NCI-H774 (cell line): Measurements from ENCODE around the gene CDH12.
"Not testable (repeated sequence)": the region's sequence is repeated elsewhere in the genome, so short reads cannot be mapped to it uniquely, and the experiment has no call there.

Experiments
- DNase-seq: peaks from one replicate; lab custom pipeline; 2025; lab: John Stamatoyannopoulos, UW

CDH12 gene

DNA sequence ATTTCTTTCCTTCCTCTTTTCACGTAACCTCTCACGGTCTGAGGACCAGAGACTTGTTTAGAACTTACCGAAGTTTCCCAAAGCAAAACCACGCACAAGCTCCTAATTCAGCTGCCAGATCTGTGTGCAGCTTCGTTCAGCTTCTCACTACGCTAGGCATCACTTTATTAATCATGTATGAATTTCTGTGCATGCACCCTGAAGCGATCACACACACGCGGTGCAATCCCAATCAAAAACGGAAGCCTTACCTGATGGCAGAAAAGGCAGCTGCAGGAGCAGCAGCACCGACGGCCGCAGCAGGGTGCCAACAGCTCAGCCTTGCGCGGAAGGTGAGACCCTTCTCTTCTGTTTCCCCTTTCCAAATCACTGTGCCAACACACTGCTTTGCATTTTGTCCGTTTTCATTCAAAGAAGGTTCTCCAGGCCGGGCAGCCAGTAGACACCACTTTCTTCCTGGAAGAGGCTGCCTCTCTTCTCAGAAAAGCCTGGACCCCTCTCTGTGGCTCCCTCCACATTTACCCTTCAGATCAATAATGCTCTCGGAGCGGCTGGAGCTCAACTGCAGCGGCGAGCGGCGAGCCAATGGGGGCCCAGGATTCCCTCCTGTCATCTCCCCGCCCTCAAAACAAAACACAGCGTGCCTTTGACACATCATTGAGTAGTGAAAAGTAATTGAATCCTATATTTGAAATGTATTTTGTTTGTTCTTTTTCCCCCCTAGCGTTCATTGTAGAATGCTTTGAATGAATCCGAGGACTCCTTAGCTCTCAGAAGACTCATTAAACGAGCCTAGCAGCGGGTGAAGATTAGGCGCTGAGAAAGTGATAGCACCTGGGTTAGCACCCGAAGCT lies at the start of gene CDH12:
TSS of gene CDH12 (minus strand) at position 538 of the 854 bp plus-strand sequence.
- DNase-seq: peak; percentile 58

GRCh38 chr5:22901885-22902284 lies 48.7 kb upstream of the CDH12 start:
- DNase-seq: no peak

DNA sequence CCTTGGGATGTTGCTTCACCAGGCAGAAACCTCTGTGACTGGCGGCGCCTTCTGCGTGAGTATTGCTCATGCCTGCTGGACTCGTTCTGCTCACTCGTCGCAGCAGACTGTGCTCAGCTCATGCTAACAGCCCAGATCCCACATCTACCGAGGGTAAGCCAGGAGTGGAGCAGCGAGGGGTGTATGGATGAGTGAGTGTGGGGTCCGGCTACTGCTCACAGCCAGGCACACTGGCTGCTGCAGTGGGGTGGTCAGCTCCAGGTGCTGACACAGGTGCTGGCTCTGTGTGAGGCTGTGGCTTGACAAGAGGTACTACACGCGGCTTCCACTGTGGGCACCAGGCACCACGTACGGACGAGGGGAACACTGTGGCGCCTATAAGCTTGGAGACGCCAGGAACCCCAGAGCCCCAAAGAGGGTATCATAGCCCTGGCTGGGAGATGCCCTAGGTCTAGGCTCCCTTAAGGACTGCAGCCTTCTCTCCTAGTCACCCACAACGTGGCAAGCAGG lies 47.7 kb upstream of the CDH12 start:
- no peak for DNase-seq

DNA sequence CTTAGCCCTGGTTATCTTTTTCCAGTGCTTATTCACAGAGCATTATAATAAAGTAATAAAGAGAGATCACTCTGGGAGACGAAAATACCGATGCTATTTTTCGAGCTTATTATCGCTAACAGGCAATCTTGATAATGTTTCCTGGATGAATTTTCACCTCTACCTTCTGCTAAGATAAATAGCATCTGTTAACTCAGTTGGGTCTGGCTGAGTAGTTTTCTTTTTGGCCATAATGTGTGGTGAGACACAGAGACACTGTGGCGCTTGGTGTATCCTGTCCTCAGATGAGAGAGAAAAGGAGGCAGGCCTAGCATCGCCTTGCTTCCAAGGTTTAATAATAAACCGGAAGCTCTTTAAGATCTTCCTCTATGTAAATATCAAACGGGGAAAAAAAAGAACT lies 46.2 kb upstream of the CDH12 start:
- DNase-seq: no peak

GRCh38 chr5:22896152-22896551 lies 43.0 kb upstream of the CDH12 start:
- no peak for DNase-seq

DNA sequence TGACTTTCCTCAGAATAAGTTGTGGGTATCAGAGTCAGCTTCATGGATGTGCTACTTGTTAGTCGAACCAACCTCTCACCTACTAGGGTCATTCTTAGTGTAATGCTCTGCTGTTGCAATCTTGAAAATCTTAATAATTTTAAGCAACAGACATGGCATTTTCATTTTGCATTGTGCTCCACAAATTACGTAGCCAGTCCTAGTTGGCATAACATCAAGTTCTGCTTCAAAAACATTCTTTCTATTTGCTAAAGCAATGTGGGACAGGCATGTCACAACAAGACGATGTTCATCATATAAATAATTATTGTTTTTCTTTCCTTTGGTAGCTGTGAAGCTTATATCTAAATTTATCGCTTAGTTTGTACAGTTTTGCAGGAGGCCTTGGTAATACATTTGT lies 39.3 kb upstream of the CDH12 start:
- no peak for DNase-seq

GRCh38 chr5:22889720-22890119 lies 36.6 kb upstream of the CDH12 start:
- no peak for DNase-seq

DNA sequence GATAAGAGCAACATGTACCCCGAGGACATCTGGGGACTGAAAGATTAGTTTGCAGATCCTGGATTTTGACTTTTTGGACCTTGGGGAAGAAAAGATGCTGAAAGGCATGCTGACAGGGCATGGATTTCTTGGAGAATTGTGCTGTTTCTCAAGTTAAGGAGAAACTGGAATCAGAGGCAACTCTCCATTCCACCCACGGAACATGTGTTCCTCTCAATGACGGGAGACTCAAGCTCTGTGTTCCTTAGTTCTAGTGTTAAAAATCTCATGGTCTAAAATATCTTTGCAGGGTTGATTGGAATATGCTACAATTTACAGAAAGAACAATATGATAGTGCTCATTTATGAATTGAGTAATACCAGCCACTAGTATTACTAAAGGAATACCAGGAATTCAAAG lies 34.4 kb upstream of the CDH12 start:
- no peak for DNase-seq

DNA sequence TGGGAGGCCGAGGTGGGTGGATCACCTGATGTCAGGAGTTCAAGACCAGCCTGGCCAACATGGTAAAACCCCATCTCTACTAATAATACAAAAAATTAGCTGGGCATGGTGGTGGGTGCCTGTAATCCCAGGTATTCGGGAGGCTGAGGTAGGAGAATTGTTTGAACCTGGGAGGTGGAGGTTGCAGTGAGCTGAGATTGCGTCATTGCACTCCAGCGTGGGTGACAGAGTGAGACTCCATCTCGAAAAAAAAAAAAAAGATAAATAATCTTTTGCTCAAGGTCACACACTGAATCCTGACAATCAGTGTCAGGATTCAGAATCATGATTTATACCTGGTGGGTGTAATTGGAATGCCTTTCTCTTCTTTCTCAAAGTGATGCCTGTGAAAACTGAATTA lies 5.8 kb upstream of the CDH12 start:
- not testable (repeated sequence) for DNase-seq

GRCh38 chr5:22855824-22856223 lies 2.7 kb upstream of the CDH12 start:
- DNase-seq: no peak

- no peak for DNase-seq
These were observed 2.2 kb downstream of the CDH12 start for GRCh38 chr5:22850981-22851380.

DNA sequence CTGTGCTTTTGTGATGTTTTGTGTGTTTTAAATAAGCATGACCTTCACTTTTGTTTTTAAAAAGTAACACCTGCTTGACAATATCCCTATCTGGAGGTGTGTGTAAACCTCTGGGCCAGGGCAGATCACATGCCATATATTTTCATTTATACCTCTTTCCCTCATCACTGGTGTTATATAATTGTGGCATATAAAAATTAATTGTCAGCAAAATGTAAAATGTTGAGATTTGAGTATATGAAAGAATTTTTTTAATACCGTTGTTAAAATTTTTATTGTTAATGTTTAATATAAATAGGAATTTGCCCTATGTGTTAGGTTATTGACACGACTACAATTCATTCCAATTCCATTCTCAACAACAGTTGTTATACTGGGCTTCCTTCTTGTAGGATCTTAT lies 6.5 kb downstream of the CDH12 start:
- DNase-seq: no peak

GRCh38 chr5:22844636-22845035 lies 8.5 kb downstream of the CDH12 start:
- no peak for DNase-seq

GRCh38 chr5:22844155-22844554 lies 9.0 kb downstream of the CDH12 start:
- peak; percentile 35 for DNase-seq

DNA sequence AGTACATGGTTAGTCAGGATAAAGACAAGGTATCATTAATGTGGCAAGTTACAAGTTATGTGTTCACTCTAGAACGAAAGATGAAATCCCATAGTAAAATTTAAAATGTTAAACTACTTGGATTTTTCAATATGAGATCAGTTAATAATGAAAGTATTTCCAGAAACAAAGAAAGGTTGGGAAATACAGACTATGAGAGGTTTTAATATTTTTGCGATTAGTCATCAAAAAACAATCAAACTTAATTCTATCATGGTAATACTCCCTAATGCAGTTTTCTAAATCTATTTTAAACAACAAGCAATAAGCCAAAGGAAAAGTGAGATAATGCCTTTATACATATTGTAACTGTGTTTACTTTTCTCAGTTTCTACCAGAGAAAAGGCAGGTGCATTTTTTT lies 10.6 kb downstream of the CDH12 start:
- DNase-seq: no peak

DNA sequence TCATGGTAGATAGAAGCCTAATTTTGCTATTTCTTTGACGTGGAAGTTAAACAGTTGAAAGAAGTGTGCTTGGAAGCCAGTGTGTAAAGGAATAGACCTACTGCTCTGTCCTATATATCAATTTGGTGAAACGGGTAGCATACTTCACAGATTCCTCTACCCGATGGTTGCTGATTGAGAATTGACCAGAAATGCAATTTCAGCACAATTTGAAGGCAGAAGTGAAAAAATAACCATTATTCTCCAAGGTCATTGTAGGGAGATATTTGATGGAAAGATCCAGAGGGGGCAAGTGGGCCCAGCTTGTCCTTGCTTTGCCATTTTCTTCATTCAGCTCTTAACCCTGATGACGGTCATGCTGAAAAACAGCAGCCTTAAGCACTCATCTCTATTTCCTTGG lies 15.3 kb downstream of the CDH12 start:
- no peak for DNase-seq

DNA sequence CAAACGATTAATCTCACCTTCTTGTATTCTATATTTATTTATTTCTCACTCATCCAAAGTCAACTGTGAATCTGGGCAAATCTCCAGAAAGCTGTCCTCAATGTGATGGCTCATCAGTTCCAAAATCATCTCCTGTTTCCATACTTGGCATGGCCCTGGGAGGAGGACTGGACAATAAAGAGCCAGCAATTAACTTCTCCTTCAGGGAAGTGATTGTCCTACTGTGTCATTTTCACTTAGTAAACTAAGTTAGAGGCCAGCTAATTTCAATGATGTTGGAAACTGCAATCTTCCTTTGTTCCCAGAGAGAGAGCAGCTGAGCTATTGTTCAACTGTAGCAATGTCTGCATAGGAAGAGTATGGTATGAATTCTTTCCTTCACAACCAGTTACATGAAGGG lies 17.5 kb downstream of the CDH12 start:
- DNase-seq: peak; percentile 84

DNA sequence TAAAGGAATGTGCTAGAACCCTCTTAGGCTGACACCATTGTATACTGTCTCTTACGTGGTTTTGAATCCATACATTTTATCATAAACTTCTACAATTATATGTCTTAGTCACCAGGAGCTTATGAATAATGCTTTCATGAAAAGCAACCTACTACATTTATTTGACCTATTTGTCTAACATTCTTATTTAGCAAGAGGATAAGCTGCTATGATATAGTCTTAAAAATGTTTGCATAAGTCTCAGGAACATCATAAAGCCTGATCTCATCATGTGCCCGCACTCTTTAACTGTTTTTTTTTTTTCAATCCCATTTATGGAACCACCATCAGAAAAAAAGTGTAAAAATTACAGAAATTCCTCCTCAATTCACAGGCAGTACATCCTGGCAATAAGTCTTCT lies 59.7 kb downstream of the CDH12 start:
- DNase-seq: no peak

DNA sequence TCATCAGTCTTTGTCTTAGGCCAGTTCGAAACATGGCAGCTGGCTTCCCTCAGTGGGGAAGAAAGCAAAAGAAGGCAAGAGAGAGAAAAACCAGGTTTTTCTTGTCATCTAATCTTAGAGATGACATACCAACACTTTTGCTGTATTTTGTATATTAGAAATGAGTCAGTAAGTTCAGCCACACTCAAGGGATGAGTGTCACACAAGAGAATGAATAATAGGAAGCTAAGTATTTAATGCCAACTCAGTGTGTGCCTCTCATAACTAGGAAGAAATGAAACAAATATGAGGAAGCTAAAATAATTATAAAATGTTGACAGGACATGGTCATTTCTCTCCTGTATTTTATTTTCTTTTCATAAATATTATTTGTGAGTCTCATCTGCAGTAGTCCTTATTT lies 65.3 kb downstream of the CDH12 start:
- DNase-seq: no peak

GRCh38 chr5:22787398-22787797 lies 65.7 kb downstream of the CDH12 start:
- no peak for DNase-seq

- peak; percentile 87 for DNase-seq
These were observed 72.4 kb downstream of the CDH12 start for GRCh38 chr5:22780756-22781155.

DNA sequence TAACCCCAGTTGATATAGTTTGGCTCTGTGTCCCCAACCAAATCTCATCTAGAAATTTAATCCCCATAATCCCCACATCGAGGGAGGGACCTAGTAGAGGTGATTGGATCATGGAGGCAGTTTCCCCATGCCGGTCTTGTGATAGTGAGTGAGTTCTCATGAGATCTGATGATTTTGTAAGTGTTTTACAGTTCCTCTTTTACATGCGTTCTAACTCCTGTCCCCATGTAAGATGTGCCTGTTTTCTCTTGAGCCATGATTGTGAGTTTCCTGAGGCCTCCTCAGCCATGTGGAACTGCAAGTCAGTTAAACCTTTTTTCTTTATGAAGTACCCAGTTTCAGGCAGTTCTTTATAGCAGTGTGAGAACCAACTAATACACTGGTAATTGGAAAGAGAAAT lies 73.6 kb downstream of the CDH12 start:
- no peak for DNase-seq

GRCh38 chr5:22776285-22776684 lies 76.9 kb downstream of the CDH12 start:
- no peak for DNase-seq

DNA sequence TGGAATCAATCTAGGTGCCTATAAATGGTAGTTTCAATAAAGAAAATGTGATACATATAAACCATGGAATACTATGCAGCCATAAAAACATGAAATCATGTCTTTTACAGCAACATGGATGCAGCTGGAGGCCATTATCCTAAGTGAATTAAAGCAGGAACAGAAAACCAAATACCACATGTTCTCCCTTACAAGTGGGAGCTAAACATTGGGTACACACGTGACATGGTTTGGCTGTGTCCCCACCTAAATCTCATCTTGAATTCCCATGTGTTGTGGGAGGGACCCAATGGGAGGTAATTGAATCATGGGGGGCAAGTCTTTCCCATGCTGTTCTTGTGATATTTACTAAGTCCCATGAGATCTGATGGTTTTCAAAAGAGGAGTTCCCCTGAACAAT lies 78.9 kb downstream of the CDH12 start:
- not testable (repeated sequence) for DNase-seq
